Measurements from ENCODE around the gene NOSIP.

The NOSIP gene

GRCh38 chr19:49570997-49571676 lies 9.2 kb downstream of the NOSIP start:
- no peak for DNase-seq

DNA sequence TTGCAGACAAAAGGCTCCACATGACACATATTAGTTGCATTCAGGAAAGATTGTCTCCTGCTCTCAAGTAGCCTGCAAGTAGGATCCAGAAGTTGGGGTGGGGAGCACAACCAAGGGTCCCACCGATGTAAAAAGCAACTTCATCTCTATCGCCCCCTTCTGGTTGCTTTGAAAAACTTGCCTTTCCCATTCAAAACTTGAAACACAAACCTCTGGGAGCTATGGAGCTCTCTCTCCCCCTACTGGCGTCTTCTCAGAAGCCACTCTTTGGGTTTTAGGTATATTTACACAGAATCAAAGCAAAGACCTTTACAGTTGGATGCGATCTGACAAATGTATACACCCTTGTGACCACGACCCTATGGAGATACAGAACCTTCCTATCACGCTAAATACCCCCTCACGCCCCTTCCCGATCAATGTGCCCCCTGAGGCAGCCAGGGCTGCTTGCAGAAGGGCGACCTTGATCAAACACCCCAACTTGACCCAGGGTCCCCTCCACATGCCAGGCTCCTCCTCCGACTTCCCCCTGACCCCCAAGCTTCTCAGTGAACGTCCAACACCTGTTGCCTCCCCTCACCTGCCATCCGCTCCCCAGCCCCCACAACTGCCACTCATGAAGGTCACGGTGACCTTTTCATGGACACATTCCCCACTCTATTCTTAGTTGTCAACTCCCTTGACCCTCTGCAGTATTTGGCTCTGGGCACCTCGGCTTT lies 10.1 kb downstream of the NOSIP start:
- DNase-seq = peak; percentile 51

- DNase-seq = peak; percentile 60
These were observed 12.4 kb downstream of the NOSIP start for GRCh38 chr19:49567861-49568441.

DNA sequence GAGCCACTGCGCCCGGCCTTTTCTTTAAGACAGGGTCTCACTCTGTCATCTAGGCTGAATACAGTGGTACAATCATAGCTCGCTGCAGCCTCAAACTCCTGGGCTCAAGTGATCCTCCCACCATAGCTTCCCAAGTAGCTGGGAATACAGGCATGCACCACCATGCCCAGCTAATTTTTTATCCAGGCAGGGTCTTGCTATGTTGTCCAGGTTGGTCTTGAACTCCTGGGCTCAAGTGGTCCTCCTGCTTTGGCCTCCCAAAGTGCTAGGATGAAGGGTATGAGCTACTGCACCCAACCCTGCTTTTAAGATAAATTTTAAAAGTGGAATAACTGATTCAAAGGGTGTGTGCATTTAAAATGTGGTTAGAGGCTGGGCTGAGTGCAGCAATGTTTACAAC lies 14.1 kb downstream of the NOSIP start:
- no peak for DNase-seq

DNA sequence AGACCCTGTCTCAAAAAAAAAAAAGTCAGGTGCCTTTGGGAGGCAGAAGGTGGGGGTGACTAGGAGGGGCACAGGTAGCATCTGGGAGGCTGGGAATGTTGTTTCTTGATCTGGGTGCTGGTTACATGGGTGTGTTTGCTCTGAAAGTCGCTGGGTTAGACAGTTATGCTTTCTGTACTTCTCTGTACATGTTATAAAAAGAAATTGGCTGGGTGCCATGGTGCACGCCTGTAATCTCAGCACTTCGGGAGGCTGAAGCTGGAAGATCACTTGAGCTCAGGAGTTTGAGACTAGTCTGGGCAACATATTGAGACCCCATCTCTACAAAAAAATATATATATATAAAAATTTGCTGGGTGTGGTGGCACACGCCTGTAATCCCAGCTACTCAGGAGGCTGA lies 15.1 kb downstream of the NOSIP start:
- DNase-seq = no peak

DNA sequence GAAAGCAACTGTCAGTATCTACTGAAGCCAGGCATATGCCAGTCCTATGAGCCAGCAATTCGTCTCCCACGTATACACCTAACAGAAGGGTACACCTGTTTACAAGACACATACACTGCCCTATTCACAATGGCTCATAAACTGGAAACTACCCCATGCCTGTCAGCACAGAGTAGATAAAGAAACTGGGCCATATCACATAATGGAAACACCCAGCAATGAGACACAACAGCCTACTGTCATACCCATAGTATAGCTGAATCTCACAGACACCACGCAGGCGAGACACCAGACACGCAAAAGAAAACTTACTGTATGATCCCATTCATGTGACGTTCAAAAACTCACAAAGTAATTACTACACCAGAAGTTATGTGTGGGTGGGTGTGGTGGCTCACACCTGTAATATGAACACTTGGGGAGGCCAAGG lies 15.7 kb downstream of the NOSIP start:
- no peak for DNase-seq

DNA sequence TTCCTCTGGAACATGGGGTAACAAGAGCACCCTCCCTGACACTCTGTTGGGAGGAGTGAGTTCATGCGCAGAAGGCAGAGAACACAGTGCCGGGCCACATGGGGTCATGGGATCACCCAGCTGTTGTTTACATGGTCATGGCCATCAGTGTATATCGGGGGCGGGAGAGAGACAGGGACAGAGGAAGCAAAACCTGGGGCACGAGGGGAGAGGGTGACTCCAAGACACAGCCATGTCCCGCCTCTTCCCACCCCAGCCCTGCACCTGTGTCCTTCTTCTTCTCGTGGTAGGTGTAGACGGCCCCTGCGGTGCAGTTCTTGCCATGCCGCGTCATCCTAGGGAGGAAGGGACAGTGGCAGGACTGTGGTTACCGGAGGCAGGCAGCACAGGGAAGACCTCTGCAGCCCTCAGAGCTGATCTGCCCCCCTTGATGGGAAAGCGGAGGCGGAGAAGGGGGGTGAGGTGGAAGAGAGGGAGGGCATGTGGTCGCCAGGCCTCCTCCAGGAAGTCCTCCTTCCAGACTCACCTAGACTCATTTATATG lies 19.9 kb downstream of the NOSIP start:
- DNase-seq = peak; percentile 35

DNA sequence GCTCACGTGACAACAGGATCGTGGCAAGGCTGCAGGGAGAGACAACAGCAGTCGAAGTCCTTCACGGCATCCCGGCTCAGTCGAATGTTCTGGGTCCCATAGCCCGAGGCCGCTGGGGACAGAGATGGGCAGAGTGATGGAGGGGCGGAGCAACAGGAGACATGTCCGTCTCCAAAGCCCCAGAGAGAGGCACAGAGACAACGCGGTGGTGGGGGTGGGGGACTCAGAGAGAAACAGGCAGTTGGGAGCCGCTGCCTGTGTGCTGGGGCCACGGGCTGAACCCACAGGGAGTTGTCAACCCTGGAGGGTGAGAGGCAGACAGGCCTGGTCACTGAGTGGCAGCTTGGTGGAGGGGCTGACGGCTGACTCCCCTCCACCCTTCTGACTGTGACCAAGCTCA lies 20.4 kb downstream of the NOSIP start:
- peak; percentile 16 for DNase-seq

DNA sequence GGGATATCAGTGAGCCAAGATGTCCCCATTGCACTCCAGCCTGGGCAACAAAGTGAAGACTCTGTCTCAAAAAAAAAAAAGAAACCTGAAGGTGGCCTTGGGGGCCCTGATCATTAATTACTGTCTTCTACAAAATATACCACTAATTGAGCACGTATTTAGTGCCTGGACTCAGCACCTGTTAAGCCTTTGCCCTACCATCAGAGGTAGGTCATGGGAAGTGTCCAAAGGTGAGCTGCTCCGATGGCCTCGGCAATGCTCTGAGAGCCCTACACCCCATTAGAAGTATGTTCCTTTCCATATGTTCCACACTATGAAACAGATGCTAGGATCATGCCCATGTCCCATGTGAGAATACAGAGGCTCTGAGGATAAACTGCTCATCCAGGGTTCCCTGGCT lies 20.9 kb downstream of the NOSIP start:
- no peak for DNase-seq

- no peak for DNase-seq
These were observed 21.8 kb downstream of the NOSIP start for GRCh38 chr19:49558591-49558990.

DNA sequence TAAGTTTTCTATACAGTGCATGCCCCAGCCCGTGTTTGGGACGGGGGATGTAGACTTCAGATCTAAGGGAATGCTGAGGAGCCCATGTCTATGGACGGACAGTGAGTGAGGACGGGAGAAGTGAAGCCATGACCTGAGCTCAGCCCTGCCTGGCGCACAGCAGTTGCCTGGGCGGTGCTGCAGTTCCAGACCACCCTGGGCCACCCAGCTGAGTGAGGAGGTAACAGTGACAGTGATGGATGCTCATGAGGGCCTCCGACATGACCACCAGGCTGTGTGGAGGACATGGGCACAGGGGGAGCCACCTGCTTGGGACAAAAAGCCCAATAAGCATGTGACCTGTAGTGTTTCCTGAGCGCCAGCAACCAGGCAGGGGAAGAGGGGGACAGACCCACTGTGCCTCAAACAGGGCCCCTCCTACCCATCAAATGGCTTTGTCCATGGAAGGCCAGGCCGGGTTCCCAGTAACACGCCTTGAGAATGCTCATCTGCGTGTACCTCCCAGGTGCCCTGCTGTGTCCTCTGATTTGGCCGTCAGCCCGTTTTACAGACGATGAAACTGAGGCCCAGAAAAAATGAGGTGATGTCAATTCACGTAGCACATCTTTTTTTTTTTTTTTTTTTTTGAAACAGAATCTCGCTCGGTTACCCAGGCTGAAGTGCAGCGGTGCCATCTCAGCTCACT lies 22.6 kb downstream of the NOSIP start:
- no peak for DNase-seq

DNA sequence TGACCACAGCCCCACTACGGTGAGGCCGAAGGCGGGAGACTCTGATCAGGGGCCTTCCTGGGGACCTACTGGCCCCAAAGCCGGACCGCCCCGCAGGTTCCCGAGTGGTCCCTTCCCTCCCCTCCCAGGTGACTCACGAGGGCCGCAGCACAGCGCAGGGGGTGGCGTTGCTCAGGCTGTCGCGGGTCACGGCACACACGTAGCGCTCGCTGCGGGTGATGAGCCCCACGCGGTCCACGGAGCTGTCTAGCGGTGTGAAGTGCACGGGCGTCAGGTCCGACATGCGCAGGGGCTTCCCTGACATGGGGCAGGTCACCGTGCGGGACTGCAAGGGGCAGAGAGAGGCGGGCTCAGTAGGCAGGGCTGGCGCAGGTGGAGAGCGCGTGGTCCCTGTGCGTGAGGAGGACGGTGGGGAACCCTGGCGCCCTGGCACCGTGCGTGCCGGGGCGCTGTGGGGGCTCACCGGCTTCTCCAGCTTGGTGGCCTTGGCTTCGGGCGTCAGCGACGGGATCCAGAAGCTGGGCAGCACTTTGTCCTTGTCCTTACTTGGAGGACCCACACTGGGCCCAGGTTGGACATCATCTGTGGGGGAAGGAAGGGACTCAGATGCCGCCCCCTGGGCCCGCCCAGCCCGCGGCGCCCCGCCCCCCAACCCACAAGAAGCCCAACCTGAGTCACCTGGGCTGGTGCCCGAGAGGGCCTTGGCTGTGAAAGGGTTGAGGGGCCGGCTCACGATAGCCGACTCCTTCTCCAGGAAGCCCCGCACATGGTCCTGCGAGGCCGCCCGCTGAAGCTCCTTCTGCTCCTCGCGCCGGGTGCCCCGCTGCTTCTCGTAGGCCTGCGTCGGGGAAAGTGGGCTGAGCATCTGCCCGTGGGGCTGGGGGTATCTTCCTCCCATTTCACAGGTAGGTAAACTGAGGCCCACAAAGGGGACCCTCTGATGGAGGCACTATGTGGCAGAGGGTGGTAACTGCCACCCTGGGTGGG lies 23.7 kb downstream of the NOSIP start:
- peak; percentile 47 for DNase-seq

GRCh38 chr19:49555600-49556411 lies 24.6 kb downstream of the NOSIP start:
- peak; percentile 82 for DNase-seq

GRCh38 chr19:49554701-49555181 lies 25.6 kb downstream of the NOSIP start:
- peak; percentile 32 for DNase-seq

DNA sequence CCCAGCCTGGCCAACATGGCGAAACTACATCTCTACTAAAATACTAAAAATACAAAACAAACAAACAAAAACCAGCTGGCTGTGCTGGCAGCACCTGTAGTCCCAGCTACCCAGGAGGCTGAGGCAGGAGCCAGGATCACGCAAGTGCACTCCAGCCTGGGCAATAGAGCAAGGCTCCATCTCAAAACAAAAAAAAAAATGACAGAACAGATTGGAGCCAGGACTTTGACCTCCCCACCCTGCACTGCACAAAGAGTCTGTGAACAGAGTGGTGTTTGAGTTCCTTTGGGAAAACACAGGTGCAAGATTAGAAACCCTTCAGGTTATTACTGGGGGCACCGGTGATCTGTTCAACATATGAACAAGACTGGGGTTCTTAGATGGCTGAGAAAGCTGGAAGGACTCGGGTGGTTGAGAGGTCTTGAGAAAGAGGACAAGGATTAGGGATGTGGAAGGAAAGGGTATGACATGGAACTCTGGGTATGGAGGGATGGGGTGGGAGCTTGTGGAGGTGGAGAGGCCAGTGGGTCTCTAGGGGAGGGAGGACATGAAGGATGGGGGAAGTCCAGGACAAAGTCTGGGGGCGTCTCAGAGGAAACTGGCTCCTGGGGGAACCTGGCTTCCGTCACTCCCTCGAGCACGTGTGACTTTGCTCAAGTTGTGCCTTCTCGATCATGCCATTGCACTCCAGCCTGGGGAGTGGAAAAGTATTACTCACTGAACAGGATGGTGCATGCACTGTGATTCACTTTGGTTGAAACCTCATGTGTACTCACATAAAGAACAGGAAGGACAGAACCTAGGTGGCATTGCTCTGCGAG lies 26.7 kb downstream of the NOSIP start:
- DNase-seq = peak; percentile 34

- DNase-seq = peak; percentile 20
These were observed 27.6 kb downstream of the NOSIP start for GRCh38 chr19:49552749-49553148.

DNA sequence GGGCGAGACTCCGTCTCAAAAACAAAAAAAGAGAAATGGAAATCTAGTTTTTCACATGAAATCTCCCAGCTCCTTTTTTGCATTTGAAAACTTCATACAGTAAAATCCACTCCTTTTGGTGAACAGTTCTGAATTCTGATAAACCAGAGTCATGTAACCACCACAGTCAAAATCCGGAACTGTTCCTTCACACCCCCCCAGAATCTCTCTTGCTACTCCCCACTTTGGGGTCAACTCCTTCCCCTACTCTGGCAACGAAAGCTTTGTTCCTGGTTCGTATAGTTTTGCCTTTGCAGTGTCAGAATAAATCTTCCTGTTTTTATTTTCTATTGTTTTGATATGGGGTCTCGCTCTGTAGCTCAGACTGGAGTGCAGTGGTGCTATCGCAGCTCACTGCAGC lies 28.8 kb downstream of the NOSIP start:
- no peak for DNase-seq

DNA sequence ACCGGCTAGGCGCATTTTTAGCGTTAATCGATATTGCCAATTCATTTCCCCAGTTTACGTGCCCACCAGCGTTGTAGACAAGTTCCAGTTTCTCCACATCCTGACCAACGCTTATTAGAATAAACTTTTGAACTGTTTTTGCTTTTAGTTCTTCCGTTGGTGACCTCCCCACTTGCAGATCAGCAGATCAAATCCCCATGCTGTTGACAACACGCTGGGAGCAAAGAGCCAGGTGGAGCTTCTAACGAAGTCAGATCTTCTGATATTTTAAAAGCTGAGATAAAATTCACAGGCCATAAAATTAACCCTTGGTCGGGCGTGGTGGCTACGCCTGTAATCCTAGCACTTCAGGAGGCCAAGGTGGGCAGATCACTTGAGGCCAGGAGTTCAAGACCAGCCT lies 31.3 kb downstream of the NOSIP start:
- no peak for DNase-seq

DNA sequence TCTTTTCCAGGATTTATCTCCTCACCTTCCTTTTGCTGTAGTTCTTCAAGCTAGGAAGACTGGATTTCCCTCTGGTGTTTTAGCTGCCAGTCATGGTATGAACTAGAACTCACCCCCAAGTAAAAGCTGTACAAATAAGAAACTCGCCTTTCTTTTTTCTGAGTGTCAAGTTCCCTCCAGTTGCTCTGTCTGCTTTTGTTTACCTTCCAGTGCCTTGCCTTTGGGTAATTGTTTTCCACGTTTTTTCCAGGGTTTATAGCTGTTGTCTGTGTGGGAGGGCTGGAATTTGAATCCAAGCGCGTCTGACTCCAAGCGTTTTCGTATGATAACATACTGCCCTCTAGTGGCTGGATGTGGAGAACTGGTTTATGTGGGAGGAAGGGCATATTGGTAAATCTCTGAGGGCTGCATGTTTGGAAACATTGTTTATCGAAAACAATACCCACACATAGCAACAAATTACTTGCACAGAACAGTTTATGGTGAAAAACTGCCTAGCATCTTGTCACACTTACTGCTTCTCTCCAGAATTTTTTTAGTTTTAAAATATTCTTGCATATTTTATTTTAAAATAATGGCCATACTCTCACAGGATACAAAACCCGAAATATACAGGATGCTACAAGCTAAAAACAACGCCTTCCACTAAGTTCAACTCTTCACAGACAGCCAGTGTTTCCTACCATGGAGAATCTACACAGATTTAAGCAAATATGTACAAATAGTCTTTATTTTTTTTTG lies 33.4 kb downstream of the NOSIP start:
- DNase-seq = peak; percentile 49

Measured in T-helper 9 cell (primary cell).